ENCODE measurements around the gene AHCYL1. TPM values are rescaled to one million over a fixed set of nuclear protein-coding genes. Genes with fewer than 3 reads are reported as not detected.

Gene AHCYL1
- 95.5 and 105 TPM in 2 replicates for polyA plus RNA-seq (2011; rRNA removed)
- polyA minus RNA-seq (2011; rRNA and poly(A)+ RNA removed): 64.5 and 72.6 TPM in 2 replicates

DNA sequence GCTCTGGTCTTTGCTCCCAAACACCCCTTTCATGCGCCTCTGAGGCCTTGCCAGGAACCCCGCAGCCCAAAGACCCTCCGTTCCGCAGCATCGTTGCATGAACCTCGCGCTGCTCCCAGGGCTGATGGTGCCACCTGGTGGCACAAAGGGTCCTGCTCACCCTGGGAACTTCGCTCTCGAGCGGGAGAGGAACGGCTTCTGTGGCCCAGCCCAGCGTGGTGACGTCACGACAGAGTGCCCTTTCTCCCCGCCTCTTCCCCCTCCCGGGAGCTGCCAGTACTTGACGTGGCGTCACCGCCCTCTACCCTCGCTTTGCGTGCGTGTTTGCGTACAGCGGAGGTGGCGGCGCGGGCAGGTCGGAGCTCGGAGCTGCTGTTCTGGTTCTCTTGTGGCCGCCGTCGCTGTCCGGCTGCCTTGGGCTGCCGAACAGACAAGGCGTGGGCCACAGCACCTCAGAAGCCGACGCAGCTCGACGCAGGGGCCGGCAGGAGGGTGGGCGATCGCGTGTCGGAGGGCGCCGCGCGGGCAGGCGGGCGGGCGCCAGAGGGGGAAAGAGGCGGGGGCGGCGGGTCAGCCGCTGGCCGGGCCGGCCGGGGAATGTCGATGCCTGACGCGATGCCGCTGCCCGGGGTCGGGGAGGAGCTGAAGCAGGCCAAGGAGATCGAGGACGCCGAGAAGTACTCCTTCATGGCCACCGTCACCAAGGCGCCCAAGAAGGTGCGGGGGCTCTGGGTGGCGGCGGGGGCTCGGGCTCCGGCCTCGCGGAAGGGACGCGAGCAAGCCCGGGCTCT, at the start of gene AHCYL1:
AHCYL1 (plus strand) TSS at position 310 of the 791 bp plus-strand sequence; CDS start at position 598, 288 bp downstream.
- ChIA-PET CTCF (interaction anchor here (0.6 to 14.6 kb wide), 75 partner anchors 9 to 511 kb away, joined by 3 to 763 read pairs (median 5); partner anchors contain the start of genes CSF1, GNAI3, GSTM4 and STRIP1), POLR2A (interaction anchor here (0.6 to 1.7 kb wide), 7 partner anchors 27 to 467 kb away, joined by 3 to 9 read pairs (median 4); partner anchors contain the start of gene STRIP1)
- peak; percentile 86 for DNase-seq (ENCODE audit: low read depth)
- Histone ChIP-seq H3K4me3 (ENCODE audit: low read depth, low read length) (peak within 1 kb of the TSS; percentile 89), H3K27me3 (ENCODE audit: control insufficient read depth, insufficient read depth, low read length) (no peaks in the 10 kb centered on the region), H3K36me3 (ENCODE audit: control insufficient read depth, insufficient read depth, low read length) (no peaks in the 10 kb centered on the region)
- TF ChIP-seq, protein P1, sequence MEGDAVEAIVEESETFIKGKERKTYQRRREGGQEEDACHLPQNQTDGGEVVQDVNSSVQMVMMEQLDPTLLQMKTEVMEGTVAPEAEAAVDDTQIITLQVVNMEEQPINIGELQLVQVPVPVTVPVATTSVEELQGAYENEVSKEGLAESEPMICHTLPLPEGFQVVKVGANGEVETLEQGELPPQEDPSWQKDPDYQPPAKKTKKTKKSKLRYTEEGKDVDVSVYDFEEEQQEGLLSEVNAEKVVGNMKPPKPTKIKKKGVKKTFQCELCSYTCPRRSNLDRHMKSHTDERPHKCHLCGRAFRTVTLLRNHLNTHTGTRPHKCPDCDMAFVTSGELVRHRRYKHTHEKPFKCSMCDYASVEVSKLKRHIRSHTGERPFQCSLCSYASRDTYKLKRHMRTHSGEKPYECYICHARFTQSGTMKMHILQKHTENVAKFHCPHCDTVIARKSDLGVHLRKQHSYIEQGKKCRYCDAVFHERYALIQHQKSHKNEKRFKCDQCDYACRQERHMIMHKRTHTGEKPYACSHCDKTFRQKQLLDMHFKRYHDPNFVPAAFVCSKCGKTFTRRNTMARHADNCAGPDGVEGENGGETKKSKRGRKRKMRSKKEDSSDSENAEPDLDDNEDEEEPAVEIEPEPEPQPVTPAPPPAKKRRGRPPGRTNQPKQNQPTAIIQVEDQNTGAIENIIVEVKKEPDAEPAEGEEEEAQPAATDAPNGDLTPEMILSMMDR (IDR thresholded peaks at IDR 0.05; ENCODE audit: insufficient read depth, low read depth, low read length): peak; percentile 96

DNA sequence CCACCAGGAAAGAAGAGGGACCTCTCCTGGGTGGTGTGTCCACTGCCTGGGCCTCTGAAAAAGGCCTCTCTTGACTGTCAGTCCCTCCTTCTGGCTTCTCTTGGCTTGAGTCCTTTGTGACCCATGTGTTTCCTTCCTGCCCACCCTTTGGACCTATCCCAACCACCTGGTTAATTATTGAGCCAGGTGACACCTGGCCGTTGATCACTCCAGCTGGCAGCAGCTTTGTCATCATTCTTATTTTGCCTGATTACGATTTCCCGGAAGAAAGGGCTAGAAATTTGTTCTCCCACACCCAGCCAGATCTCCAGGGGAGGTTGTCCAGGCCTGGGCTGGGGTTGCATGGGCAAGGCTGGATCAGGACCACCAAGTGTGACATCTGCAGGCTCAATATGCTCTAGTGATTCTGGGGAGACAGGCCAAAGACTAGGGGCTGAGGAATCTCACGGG, 49.1 kb upstream of the AHCYL1 start:
- Histone ChIP-seq H3K4me3 (ENCODE audit: low read depth, low read length) (no peak overlapping the region), H3K36me3 (ENCODE audit: control insufficient read depth, insufficient read depth, low read length) (peaks cover 2% of the 10 kb centered on the region; the same call in 1 of the 2 replicates), H3K27me3 (ENCODE audit: control insufficient read depth, insufficient read depth, low read length) (no peaks in the 10 kb centered on the region)
- POLR2A ChIA-PET: no interaction called here
- DNase-seq (ENCODE audit: low read depth): no peak
- TF ChIP-seq, protein P1 (IDR thresholded peaks at IDR 0.05; ENCODE audit: insufficient read depth, low read depth, low read length): no peak
- CTCF ChIA-PET: interaction anchor here (0.6 to 0.9 kb wide), 3 partner anchors 15 to 45 kb away, joined by 3 to 4 read pairs (median 3); no protein-coding TSS in a partner anchor

DNA sequence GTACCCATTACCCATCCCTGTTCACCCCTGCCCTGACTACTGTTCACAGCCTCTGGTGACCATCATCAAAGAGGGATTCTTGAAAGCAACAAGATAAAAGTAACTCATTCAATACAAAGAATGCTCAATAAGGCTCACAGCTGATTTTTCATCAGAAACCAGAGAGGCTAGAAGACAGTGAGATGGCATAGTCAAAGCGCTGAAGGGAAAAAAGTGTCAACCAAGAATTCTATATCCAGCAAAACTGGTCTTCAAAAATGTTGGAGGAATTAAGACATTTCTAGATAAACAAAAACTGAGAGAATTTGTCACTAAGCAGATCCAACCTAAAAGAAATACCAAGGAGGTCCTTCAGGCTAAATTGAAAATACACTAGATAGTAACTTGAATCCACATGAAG, 46.8 kb upstream of the AHCYL1 start:
- DNase-seq (ENCODE audit: low read depth): no peak
- CTCF ChIA-PET: no interaction called here
- no peaks in the 10 kb centered on the region for H3K36me3 ChIP-seq (ENCODE audit: control insufficient read depth, insufficient read depth, low read length)
- no peak overlapping the region for H3K4me3 ChIP-seq (ENCODE audit: low read depth, low read length)
- POLR2A ChIA-PET: no interaction called here
- TF ChIP-seq, protein P1 (IDR thresholded peaks at IDR 0.05; ENCODE audit: insufficient read depth, low read depth, low read length): no peak
- no peaks in the 10 kb centered on the region for H3K27me3 ChIP-seq (ENCODE audit: control insufficient read depth, insufficient read depth, low read length)

GRCh38 chr1:109938556-109938955, 46.0 kb upstream of the AHCYL1 start:
- ChIA-PET POLR2A (no interaction called here), CTCF (interaction anchor here (0.6 kb wide), 1 partner anchor 12 kb away, joined by 3 read pairs; no protein-coding TSS in a partner anchor)
- TF ChIP-seq, protein P1 (IDR thresholded peaks at IDR 0.05; ENCODE audit: insufficient read depth, low read depth, low read length): no peak
- Histone ChIP-seq H3K36me3 (ENCODE audit: control insufficient read depth, insufficient read depth, low read length) (no peaks in the 10 kb centered on the region), H3K4me3 (ENCODE audit: low read depth, low read length) (no peak overlapping the region), H3K27me3 (ENCODE audit: control insufficient read depth, insufficient read depth, low read length) (no peaks in the 10 kb centered on the region)
- no peak for DNase-seq (ENCODE audit: low read depth)

DNA sequence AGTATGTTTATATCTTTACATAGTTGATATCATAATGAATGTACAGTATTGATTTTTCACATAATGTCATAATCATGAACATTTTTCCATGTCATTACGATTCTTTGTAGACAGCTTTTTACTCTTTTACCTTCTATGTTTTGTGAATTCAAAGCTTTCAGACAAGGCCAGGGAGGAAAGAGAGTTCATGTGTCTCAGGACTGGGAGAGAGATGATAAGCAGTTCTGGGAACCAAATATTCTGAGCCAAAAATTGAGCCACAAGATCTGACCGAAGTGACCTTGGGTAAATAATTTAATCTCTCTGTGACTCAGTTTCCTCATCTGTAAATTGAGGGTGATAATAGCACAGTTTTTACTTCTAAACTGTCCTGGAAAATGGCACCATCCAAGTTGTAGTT, 42.1 kb upstream of the AHCYL1 start:
- no peaks in the 10 kb centered on the region for H3K36me3 ChIP-seq (ENCODE audit: control insufficient read depth, insufficient read depth, low read length)
- ChIA-PET CTCF (interaction anchor here (1.2 to 1.6 kb wide), 3 partner anchors 9 to 42 kb away, joined by 3 to 5 read pairs (median 4); partner anchors contain the start of gene AHCYL1), POLR2A (no interaction called here)
- no peak overlapping the region for H3K4me3 ChIP-seq (ENCODE audit: low read depth, low read length)
- no peak for DNase-seq (ENCODE audit: low read depth)
- H3K27me3 ChIP-seq (ENCODE audit: control insufficient read depth, insufficient read depth, low read length): no peaks in the 10 kb centered on the region
- TF ChIP-seq, protein P1 (IDR thresholded peaks at IDR 0.05; ENCODE audit: insufficient read depth, low read depth, low read length): no peak

All from BJ (cell line).